Measurements from ENCODE around the gene NTN3. TPM values are rescaled to one million over a fixed set of nuclear protein-coding genes. Genes with fewer than 3 reads are reported as not detected.

NTN3 gene
- total RNA-seq, 4 donors from 2014 or later, result 0.39 TPM; not detected in 3

DNA sequence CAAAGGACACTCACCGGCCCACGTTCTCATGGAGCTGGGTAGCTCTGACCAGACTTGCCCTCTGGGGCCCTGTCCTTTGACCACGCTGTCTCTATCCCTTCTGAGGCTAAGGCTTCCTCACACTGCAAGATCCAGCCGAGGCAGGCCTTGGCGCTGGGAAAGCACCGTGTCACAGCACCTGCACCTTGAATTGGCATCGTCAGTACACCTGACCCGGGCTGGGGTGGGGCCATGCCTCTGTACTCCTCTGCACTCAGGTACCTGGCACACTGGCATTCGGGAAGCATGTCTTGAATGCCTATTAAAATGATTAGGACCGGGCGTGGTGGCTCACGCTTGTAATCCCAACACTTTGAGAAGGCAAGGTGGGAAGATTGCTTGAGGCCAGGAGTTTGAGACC is 9.9 kb downstream of the NTN3 start:
- Histone ChIP-seq H3K27me3 (no peaks in the 10 kb centered on the region), H3K4me3 (no peak overlapping the region), H3K27ac (no peak overlapping the region), H3K4me1 (peaks cover 0 to 27% (median 7%) of the 10 kb centered on the region in 4 donors), H3K36me3 (peaks cover 0 to 7% (median 0%) of the 10 kb centered on the region in 3 donors), H3K9me3 (no peaks in the 10 kb centered on the region)
- no peak for TF ChIP-seq POLR2A (IDR thresholded peaks at IDR 0.05)
- no peak for TF ChIP-seq CTCF (IDR thresholded peaks at IDR 0.05)
- no peak for TF ChIP-seq EP300 (IDR thresholded peaks at IDR 0.05)
- no peak for DNase-seq (ENCODE audit: low spot score in 2 of 2)
- WGBS, 2 donors, result 81 to 82% methylated on average over 11 to 12 of the region's 12 CpGs

DNA sequence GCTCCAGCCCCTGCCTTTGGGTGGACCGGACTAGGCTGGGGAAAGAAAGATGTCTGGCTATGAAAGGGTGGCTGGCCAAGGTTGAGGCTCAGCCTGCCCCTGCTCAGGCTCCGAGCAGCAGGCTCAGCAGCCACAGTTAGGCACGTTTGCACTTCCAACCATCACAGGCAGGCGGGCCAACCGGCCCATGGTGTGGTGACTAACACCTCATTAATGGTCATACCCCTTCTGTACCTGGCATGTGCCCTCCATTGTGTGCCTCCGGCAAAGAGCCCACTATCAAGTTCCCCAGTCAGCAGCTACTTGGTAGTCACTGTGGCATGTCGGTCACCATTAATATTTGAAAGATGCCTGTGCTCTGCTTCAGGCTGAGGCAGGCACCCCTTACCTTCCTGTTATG is 10.6 kb downstream of the NTN3 start:
- H3K27ac ChIP-seq, result no peak overlapping the region
- H3K36me3 ChIP-seq, result peaks cover 0 to 7% (median 0%) of the 10 kb centered on the region in 3 donors
- no peak for DNase-seq (ENCODE audit: low spot score in 2 of 2)
- H3K4me1 ChIP-seq, result peaks cover 0 to 30% (median 5%) of the 10 kb centered on the region in 4 donors
- no peak overlapping the region for H3K4me3 ChIP-seq
- 65 to 71% methylated on average over 7 of the region's 7 CpGs for WGBS, 2 donors
- H3K27me3 ChIP-seq, result no peaks in the 10 kb centered on the region
- H3K9me3 ChIP-seq, result no peaks in the 10 kb centered on the region
- TF ChIP-seq CTCF (IDR thresholded peaks at IDR 0.05), result no peak
- no peak for TF ChIP-seq EP300 (IDR thresholded peaks at IDR 0.05)
- TF ChIP-seq POLR2A (IDR thresholded peaks at IDR 0.05), result no peak

DNA sequence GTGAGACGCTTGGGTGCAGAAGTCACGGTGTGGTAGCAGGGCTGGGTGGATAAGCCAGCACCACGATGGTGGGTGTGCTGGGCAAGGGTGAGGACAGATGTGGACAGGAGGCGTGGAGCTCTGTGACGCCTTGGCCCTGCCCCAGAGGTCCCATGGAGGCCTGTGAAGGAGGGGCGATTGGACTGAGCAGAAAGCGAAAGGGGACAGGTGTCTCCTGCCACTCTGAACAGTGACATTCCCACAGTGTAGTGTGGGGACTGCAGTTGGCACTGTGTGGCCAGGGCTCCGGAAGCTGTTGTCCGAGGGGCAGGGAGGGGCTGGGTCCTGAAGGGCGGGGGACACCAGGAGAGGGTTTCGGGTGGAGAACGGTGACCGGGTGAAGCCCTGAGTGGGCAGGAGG is 11.2 kb downstream of the NTN3 start:
- peak overlapping the region in 1 of 4 donors; percentile 33 for H3K4me3 ChIP-seq

DNA sequence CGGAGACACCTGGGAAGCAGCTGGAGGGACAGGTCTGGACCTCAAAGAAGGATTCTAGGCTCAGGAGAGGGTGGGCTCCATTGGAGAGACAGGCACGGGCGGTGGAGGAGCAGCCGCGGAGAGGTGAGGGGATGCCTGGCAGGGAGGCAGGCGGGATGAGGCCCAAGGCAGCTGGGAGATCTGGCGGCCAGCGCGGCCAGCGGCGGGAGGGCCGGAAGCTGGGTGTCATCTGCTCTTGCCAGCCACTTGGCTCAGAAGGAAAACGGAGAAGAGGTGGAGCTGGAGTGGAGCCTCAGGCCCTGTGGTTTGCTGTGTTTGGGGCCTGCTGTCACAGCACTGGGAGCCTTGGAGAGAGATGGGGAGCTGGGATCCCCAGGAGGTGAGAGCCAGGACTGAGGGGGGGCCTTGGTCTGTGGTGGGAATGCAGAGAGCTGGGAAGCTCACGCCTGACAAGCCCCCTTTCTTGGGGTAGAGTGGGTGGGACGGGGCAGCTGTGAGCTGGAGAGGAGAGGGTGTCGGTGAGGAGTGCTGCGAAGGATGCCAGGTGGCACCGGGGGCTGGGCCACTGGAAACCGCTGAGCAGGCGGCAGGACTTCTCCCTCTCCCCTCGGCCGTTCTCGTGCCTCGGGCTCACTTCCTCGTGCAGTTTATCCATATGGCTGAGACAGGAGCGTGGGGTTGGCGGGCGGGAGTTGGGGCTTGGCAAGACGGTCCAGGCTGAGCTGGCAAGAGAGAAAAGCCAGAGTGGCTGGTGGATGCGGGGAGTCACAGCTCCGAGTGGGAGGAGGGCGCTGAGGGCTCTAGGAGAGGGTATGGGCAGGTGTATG is 11.8 kb downstream of the NTN3 start:
- TF ChIP-seq CTCF (IDR thresholded peaks at IDR 0.05) (no peak), POLR2A (IDR thresholded peaks at IDR 0.05) (no peak), EP300 (IDR thresholded peaks at IDR 0.05) (peak in 1 of 2 donors; percentile 30)
- peak; percentile 55 to 59 for DNase-seq (ENCODE audit: low spot score in 2 of 2)
- peak overlapping the region in 3 of 4 donors; percentile 23 to 70 (median 61) for H3K27ac ChIP-seq
- H3K36me3 ChIP-seq, result peaks cover 0 to 7% (median 0%) of the 10 kb centered on the region in 3 donors
- 52 to 57% methylated on average over 32 of the region's 32 CpGs for WGBS, 2 donors
- H3K27me3 ChIP-seq, result no peaks in the 10 kb centered on the region
- peak overlapping the region in 2 of 4 donors; percentile 21 to 33 for H3K4me3 ChIP-seq
- H3K9me3 ChIP-seq, result no peaks in the 10 kb centered on the region
- H3K4me1 ChIP-seq, result peaks cover 0 to 40% (median 9%) of the 10 kb centered on the region in 4 donors

More for the DNA sequence above, 11.2 kb downstream of the NTN3 start:
- Histone ChIP-seq H3K9me3 (no peaks in the 10 kb centered on the region), H3K27me3 (no peaks in the 10 kb centered on the region), H3K4me1 (peaks cover 0 to 34% (median 7%) of the 10 kb centered on the region in 4 donors), H3K36me3 (peaks cover 0 to 7% (median 0%) of the 10 kb centered on the region in 3 donors), H3K27ac (peak overlapping the region in 2 of 4 donors; percentile 36 to 61)
- TF ChIP-seq CTCF (IDR thresholded peaks at IDR 0.05) (no peak), EP300 (IDR thresholded peaks at IDR 0.05) (no peak), POLR2A (IDR thresholded peaks at IDR 0.05) (no peak)
- no peak for DNase-seq (ENCODE audit: low spot score in 2 of 2)
- 67 to 76% methylated on average over 13 of the region's 13 CpGs for WGBS, 2 donors

All from tibial nerve (tissue), 4 donors.